Measurements from ENCODE around the gene ACTL8. TPM values are rescaled to one million over a fixed set of nuclear protein-coding genes. Genes with fewer than 3 reads are reported as not detected.

Gene ACTL8
- total and polyA plus RNA-seq, 2 experiments from 2014 or later = 0.34 TPM; not detected in 1

DNA sequence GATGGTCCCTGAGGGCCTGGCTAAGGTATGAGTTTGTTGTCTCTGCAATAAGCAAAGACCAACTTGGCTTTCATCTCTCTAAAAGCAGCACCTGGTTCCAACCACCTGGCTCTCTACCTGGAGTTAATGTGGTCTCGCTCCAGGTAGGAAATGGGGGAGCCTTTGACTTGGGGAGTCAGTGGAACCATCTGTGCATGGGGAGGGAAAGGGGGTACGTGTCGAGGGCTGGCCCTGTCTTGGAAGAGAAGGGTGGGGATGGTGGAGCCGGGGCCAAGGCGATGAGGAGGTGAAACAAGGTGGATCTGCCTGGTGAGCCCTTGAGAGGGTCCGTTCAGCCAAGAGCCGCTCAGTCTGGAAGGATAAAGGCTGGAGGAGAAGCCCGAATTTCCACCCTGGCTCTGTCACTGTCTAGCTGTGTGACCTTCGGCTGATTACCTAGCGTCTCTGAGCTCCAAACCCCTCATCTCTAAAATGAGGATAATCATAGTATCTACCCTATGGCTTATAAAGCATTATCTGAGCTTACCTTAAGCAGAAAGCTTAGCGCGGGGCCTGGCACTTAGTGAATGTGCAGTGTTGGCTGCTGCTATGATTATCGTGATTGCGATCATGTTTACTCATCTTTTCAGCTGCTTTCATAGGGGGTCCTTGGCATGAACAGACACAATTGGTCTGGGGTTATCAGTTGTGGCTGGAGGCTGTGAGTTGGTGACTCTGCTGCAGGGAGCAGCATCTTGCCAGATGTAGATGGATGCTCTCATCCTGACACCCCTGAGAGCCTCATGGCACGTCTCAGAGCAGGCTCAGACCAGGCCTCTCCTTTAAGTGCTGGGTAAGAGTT is 78.7 kb downstream of the ACTL8 start:
- no peak for DNase-seq (ENCODE audit: low spot score)
- H4K20me1 ChIP-seq (ENCODE audit: insufficient read depth, poor library complexity, severe bottlenecking) = no peaks in the 10 kb centered on the region
- 86% methylated on average over 15 of the region's 15 CpGs for WGBS (ENCODE audit: low lambda C conversion rate, missing lambda C conversion rate)

DNA sequence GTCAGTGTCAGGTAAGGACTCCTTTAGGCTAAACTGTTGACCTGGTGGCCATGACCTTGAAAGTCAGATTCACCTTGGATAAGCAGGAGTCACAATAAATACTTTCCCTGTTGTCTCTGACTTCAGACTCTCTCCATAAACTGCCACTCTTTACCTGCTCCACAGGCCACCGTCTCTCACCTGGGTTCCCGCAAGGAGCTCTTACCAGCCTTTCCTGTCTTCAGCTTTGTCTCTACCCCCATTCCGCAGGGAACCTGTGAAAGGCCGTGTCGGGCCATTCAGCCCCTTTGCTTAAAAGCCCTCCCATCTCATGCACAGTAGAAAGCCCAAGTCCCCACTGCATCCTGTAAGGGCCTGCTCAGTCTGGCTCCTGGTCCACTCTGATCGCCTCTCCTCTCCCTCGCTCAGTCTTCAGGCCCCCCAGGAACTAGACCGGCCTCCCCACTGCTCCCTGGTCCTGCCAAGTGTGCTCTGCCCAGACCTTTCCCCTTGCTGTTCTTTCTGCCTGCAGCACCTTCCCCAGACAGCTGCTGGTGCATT is 79.5 kb downstream of the ACTL8 start:
- TF ChIP-seq EZH2phosphoT487 (IDR thresholded peaks at IDR 0.05; ENCODE audit: low read depth, severe bottlenecking, unreplicated experiment) (no peak), EZH2 (IDR thresholded peaks at IDR 0.05; ENCODE audit: borderline replicate concordance) (no peak)
- TF ChIP-seq, protein P1, sequence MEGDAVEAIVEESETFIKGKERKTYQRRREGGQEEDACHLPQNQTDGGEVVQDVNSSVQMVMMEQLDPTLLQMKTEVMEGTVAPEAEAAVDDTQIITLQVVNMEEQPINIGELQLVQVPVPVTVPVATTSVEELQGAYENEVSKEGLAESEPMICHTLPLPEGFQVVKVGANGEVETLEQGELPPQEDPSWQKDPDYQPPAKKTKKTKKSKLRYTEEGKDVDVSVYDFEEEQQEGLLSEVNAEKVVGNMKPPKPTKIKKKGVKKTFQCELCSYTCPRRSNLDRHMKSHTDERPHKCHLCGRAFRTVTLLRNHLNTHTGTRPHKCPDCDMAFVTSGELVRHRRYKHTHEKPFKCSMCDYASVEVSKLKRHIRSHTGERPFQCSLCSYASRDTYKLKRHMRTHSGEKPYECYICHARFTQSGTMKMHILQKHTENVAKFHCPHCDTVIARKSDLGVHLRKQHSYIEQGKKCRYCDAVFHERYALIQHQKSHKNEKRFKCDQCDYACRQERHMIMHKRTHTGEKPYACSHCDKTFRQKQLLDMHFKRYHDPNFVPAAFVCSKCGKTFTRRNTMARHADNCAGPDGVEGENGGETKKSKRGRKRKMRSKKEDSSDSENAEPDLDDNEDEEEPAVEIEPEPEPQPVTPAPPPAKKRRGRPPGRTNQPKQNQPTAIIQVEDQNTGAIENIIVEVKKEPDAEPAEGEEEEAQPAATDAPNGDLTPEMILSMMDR (IDR thresholded peaks at IDR 0.05; ENCODE audit: poor library complexity) = no peak
- Histone ChIP-seq H3K9me2 (replicated peaks; ENCODE audit: insufficient read depth) (no peaks in the 10 kb centered on the region), H3K4me3 (no peak overlapping the region), H3K4me2 (no peak overlapping the region), H2AFZ (no peak overlapping the region), H3K4me1 (ENCODE audit: insufficient read depth) (no peaks in the 10 kb centered on the region), H4K20me1 (ENCODE audit: insufficient read depth, poor library complexity, severe bottlenecking) (no peaks in the 10 kb centered on the region), H3K27ac (no peak overlapping the region), H3K79me2 (no peaks in the 10 kb centered on the region), H3K27me3 (peaks cover 4% of the 10 kb centered on the region), H3K36me3 (replicated peaks; ENCODE audit: insufficient read depth, low read depth) (no peaks in the 10 kb centered on the region), H3K9me3 (ENCODE audit: low read depth) (no peaks in the 10 kb centered on the region)
- 66% methylated on average over 8 of the region's 8 CpGs for WGBS (ENCODE audit: low lambda C conversion rate, missing lambda C conversion rate)
- no peak for DNase-seq (ENCODE audit: low spot score)

More for the DNA sequence above, 78.7 kb downstream of the ACTL8 start:
- no peak overlapping the region for H2AFZ ChIP-seq
- H3K4me3 ChIP-seq = no peak overlapping the region
- H3K27me3 ChIP-seq = peaks cover 8% of the 10 kb centered on the region
- TF ChIP-seq, protein P1 (IDR thresholded peaks at IDR 0.05; ENCODE audit: poor library complexity) = no peak
- no peak for TF ChIP-seq EZH2phosphoT487 (IDR thresholded peaks at IDR 0.05; ENCODE audit: low read depth, severe bottlenecking, unreplicated experiment)
- TF ChIP-seq EZH2 (IDR thresholded peaks at IDR 0.05; ENCODE audit: borderline replicate concordance) = no peak
- no peak overlapping the region for H3K27ac ChIP-seq
- H3K9me2 ChIP-seq (replicated peaks; ENCODE audit: insufficient read depth) = no peaks in the 10 kb centered on the region
- H3K4me2 ChIP-seq = no peak overlapping the region
- no peaks in the 10 kb centered on the region for H3K4me1 ChIP-seq (ENCODE audit: insufficient read depth)
- H3K9me3 ChIP-seq (ENCODE audit: low read depth) = no peaks in the 10 kb centered on the region
- H3K79me2 ChIP-seq = no peaks in the 10 kb centered on the region
- no peaks in the 10 kb centered on the region for H3K36me3 ChIP-seq (replicated peaks; ENCODE audit: insufficient read depth, low read depth)

DNA sequence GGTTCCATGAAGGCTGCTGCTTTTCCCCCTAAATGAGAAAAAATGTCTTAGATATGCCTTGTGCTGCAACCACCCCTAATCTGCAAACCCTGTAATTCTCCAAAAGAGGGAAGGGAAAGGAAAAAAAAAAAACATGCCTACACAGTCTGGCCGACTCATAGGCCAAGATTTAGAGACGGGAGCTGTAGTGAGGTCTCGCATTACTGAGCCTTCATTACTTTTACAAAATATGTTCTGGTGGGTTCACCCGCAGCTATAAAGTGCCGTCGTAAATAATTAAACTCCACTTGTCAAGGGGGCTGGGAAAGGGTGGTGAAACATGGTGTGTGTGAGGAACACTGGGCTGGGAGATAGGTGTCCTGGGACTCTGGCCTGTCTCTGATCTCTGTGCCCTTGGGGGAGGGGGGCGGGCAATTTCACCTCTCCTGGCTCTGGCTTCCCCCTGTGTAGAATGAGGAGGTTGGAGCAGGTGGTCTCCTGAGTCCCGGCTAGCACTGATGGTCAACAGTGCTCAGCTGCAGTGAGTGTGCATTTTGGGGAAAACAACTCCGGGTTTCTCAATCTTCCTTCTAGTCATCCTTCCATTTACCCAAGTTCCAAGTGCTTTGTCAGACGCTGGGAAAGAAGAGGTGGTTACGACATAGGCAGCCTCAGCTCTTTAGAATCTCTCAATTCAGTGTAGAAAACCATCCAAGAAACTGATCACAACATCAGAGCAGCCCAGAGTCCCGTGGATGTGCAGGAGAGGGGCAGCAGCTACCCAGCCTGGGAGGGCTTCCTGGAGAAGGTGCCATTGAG is 82.3 kb downstream of the ACTL8 start:
- H3K9me3 ChIP-seq (ENCODE audit: low read depth) = no peaks in the 10 kb centered on the region
- no peak overlapping the region for H3K27ac ChIP-seq
- no peak overlapping the region for H3K4me2 ChIP-seq
- H3K4me1 ChIP-seq (ENCODE audit: insufficient read depth) = no peaks in the 10 kb centered on the region
- no peaks in the 10 kb centered on the region for H3K9me2 ChIP-seq (replicated peaks; ENCODE audit: insufficient read depth)
- 68% methylated on average over 12 of the region's 12 CpGs for WGBS (ENCODE audit: low lambda C conversion rate, missing lambda C conversion rate)
- H3K36me3 ChIP-seq (replicated peaks; ENCODE audit: insufficient read depth, low read depth) = no peaks in the 10 kb centered on the region
- no peak overlapping the region for H2AFZ ChIP-seq
- no peaks in the 10 kb centered on the region for H4K20me1 ChIP-seq (ENCODE audit: insufficient read depth, poor library complexity, severe bottlenecking)
- DNase-seq (ENCODE audit: low spot score) = no peak
- no peaks in the 10 kb centered on the region for H3K79me2 ChIP-seq
- TF ChIP-seq, protein P1 (IDR thresholded peaks at IDR 0.05; ENCODE audit: poor library complexity) = no peak
- no peak for TF ChIP-seq EZH2phosphoT487 (IDR thresholded peaks at IDR 0.05; ENCODE audit: low read depth, severe bottlenecking, unreplicated experiment)
- TF ChIP-seq EZH2 (IDR thresholded peaks at IDR 0.05; ENCODE audit: borderline replicate concordance) = no peak
- peaks cover 4% of the 10 kb centered on the region for H3K27me3 ChIP-seq
- no peak overlapping the region for H3K4me3 ChIP-seq
